Right lobe of liver (tissue), 6 donors: ENCODE data around the gene IRGC. TPM values are rescaled to one million over a fixed set of nuclear protein-coding genes. Genes with fewer than 3 reads are reported as not detected.

ENCODE experiments used
- ATAC-seq, 4 donors: fragments of 200-7000 bp; cut with Tn5 transposase; one replicate each; pipeline ENCODE4 v1.9.1; 2020; ENCODE audit warnings: mild to moderate bottlenecking in 4 of 4, moderate library complexity in 4 of 4
- DNase-seq, 3 donors: peaks; one replicate each; pipeline ENCODE4 v3.0.0-alpha.2; 2020
- H3K27ac ChIP-seq, 3 donors: fragments of 200-600 bp; one replicate each; pipeline ENCODE4 v1.8.0; 2022
- H3K27me3 ChIP-seq, 2 donors: fragments of 200-600 bp; one replicate each; pipeline ENCODE4 v1.8.0; 2022
- H3K36me3 ChIP-seq, 4 donors: fragments of 200-600 bp; sonication (generic) in 1 of 4; one replicate each; pipeline versions ENCODE4 v1.5.1 to v1.8.0; 2017 to 2022; ENCODE audit warnings: control low read depth in 1 of 4
- H3K4me1 ChIP-seq, 4 donors: fragments of 200-600 bp; sonication (generic) in 1 of 4; one replicate each; pipeline versions ENCODE4 v1.5.1 to v1.8.0; 2017 to 2022; ENCODE audit warnings: control low read depth in 1 of 4
- H3K4me3 ChIP-seq, 3 donors: fragments of 200-600 bp; one replicate each; pipeline ENCODE4 v1.8.0; 2022
- H3K9me3 ChIP-seq, 4 donors: fragments of 200-600 bp; sonication (generic) in 1 of 4; one replicate each; pipeline versions ENCODE4 v1.5.1 to v1.8.0; 2017 to 2022; ENCODE audit warnings: control low read depth in 1 of 4
- POLR2A ChIP-seq: fragments of 450-650 bp; IDR thresholded peaks from one replicate; pipeline ENCODE4 v1.6.1; 2017; ENCODE audit warnings: antibody characterized with exemption, mild to moderate bottlenecking
- WGBS: methylation state at CpG from one replicate; pipeline ENCODE4 v1.1.6; 2018; ENCODE audit warnings: low coverage, low lambda C conversion rate; ENCODE audit not compliant: insufficient coverage; ENCODE audit errors: missing lambda C conversion rate; 5-methylcytosine and 5-hydroxymethylcytosine counted together
- intact Hi-C, 2 donors: fragments of 100-400 bp; cut with DNase I; formaldehyde crosslinking; loops; one replicate each; pipeline versions ENCODE4 v1.11.2 to v1.14.1; 2022
- total RNA-seq, 6 experiments: library from RNA; depleted of rRNA in 2 of 6; stranded (reverse); fragments of >200 nt in 2 of 6; fragmentation: NEBNext Ultra II Directional in 3 of 6; extraction: Animal tissue kit (Norgen Biotek cat#: 25700) in 3 of 6; gene quantifications; one replicate each; pipeline versions ENCODE4 v1.1.0 to v1.2.4, GENCODE V29; 2016 to 2023
- TF ChIP-seq, protein P1 (sequence below), 4 donors: fragments of 200-600 bp in 3 of 4; fragments of 450-650 bp in 1 of 4; IDR thresholded peaks; one replicate each; pipeline versions ENCODE4 v1.5.1 to v1.8.0; 2016 to 2022; ENCODE audit warnings: antibody characterized with exemption in 4 of 4, mild to moderate bottlenecking in 2 of 4
- donor health status: DM: no; HTN: yes; CAD: no.
- donor health status: DM: no; HTN: no; CAD: no.
- donor health status: DM: no; HTN: no; CAD: no.
- donor health status: DM: no; HTN: yes; CAD: no.
- donor health status: DM: no; HTN: yes; CAD: no.

IRGC gene
- total RNA-seq, 6 experiments from 2014 or later: not detected

DNA sequence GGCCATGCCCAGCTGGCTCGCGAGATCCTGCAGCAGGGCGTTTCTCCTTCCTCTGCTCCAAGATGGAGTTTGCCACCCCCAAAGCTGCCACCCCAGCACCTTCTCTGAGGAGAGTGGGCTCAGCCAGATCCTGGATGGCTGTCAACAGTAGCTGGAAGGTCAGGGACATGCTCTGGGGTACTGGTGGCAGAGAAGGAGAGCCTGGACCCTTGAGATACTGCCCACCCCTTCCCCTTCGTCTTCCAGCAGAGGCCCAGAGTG is 11.6 kb downstream of the IRGC start:
- intact Hi-C loops: no loop called here
- no peak for DNase-seq
- ATAC-seq: no peak
- H3K9me3 ChIP-seq: no peaks in the 10 kb centered on the region
- no peaks in the 10 kb centered on the region for H3K27me3 ChIP-seq
- H3K4me1 ChIP-seq: no peaks in the 10 kb centered on the region
- H3K36me3 ChIP-seq: peaks cover 0 to 15% (median under 1%) of the 10 kb centered on the region in 4 donors
- 69% methylated on average over 3 of the region's 4 CpGs for WGBS
- H3K27ac ChIP-seq: no peak overlapping the region
- no peak overlapping the region for H3K4me3 ChIP-seq
- TF ChIP-seq POLR2A: no peak
- TF ChIP-seq, protein P1, sequence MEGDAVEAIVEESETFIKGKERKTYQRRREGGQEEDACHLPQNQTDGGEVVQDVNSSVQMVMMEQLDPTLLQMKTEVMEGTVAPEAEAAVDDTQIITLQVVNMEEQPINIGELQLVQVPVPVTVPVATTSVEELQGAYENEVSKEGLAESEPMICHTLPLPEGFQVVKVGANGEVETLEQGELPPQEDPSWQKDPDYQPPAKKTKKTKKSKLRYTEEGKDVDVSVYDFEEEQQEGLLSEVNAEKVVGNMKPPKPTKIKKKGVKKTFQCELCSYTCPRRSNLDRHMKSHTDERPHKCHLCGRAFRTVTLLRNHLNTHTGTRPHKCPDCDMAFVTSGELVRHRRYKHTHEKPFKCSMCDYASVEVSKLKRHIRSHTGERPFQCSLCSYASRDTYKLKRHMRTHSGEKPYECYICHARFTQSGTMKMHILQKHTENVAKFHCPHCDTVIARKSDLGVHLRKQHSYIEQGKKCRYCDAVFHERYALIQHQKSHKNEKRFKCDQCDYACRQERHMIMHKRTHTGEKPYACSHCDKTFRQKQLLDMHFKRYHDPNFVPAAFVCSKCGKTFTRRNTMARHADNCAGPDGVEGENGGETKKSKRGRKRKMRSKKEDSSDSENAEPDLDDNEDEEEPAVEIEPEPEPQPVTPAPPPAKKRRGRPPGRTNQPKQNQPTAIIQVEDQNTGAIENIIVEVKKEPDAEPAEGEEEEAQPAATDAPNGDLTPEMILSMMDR (IDR thresholded peaks at IDR 0.05): no peak

DNA sequence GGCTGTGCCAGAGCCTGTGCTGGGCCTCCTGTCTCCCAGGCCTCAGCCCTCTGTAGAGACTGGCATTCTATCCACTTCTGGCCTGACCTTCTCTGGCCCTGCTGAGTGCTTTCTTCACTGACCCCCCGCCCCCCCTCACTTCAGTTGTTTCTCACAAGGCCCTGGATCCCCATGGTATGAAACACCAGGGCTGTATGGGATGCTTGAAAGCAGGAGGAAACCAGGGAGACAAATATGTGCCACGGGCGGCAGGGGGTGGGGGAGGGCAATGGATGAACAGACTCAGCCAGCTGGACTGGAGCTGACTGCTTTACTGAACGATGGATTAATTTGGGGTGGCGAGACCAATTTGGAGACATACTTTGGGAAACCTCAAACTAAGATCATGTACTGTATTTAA is 14.0 kb downstream of the IRGC start:
- no peaks in the 10 kb centered on the region for H3K4me1 ChIP-seq
- TF ChIP-seq, protein P1 (IDR thresholded peaks at IDR 0.05): no peak
- TF ChIP-seq POLR2A: no peak
- intact Hi-C loops: no loop called here
- 100% methylated on average over 2 of the region's 5 CpGs for WGBS
- peaks cover 0 to 24% (median 2%) of the 10 kb centered on the region in 4 donors for H3K36me3 ChIP-seq
- no peak overlapping the region for H3K27ac ChIP-seq
- no peak for ATAC-seq
- no peak overlapping the region for H3K4me3 ChIP-seq
- no peaks in the 10 kb centered on the region for H3K27me3 ChIP-seq
- DNase-seq: no peak
- H3K9me3 ChIP-seq: no peaks in the 10 kb centered on the region

DNA sequence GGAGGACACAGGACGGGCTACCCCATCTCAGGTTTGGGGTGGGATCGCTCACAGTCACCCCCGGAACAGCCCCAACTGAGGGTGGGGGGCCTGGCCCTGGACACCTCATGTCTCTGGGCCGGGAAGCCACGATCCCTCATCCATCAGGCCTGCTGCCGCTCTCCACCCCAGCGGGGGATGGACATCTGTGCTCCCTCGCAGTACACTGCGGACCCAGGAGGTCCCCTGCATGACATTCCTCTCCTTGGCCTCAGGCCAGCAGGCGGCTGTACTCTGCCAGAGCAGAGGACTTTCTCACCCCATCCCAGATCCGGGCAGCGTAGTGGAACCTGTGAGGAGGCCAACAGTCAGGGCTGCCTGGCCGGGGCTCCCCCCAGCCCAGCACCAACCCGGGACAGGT is 15.5 kb downstream of the IRGC start:
- WGBS: no CpG with 5 or more reads among the region's 14 CpGs
- peaks cover 0 to 24% (median 2%) of the 10 kb centered on the region in 4 donors for H3K36me3 ChIP-seq
- no peaks in the 10 kb centered on the region for H3K27me3 ChIP-seq
- TF ChIP-seq, protein P1 (IDR thresholded peaks at IDR 0.05): no peak
- TF ChIP-seq POLR2A: no peak
- intact Hi-C loops: no loop called here
- H3K4me1 ChIP-seq: no peaks in the 10 kb centered on the region
- ATAC-seq: peak in 1 of 4 donors; percentile 11
- DNase-seq: no peak
- H3K27ac ChIP-seq: no peak overlapping the region
- no peaks in the 10 kb centered on the region for H3K9me3 ChIP-seq
- H3K4me3 ChIP-seq: no peak overlapping the region

DNA sequence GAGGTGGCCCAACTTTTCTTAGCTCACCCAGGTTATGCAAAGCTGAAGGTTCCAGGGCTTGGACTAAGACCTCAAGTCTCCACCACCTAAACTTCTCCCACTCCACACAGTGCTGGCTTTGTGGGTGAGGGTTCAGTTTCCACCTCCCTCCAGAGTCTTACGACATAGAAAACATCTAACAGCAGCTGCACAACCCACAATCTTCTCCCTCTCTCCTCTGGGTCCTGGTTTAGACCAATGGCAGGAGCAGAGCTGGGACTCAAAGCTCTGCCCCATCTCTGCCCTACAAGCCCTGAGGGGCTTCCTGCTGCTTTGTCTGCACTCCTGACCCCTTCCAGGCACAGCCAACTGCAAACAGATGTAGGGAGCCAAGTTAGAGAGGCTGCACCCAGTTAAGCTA is 16.0 kb downstream of the IRGC start:
- TF ChIP-seq POLR2A: no peak
- TF ChIP-seq, protein P1 (IDR thresholded peaks at IDR 0.05): no peak
- Histone ChIP-seq H3K4me3 (no peak overlapping the region), H3K36me3 (peaks cover 0 to 24% (median 4%) of the 10 kb centered on the region in 4 donors), H3K9me3 (no peaks in the 10 kb centered on the region), H3K27me3 (no peaks in the 10 kb centered on the region), H3K27ac (no peak overlapping the region), H3K4me1 (no peaks in the 10 kb centered on the region)
- DNase-seq (no peak), ATAC-seq (no peak)
- intact Hi-C loops: no loop called here
- WGBS: no CpG with 5 or more reads among the region's 1 CpG

DNA sequence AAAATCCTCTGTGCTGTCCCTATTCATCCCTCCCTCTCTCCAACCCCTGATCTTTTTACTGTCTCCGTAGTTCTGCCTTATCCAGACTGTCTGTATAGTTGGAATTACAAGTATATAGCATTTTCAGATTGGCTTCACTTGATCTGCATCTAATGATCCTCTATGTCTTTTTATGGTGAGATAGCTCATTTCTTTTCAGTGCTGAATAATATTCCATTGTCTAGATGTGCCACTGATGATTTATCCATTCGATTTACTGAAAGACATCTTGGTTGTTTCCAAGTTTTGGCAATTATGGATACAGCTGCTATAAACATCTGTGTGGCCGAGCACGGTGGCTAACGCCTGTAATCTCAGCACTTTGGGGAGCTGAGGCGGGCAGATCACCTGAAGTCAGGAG is 19.1 kb downstream of the IRGC start:
- peaks cover 0 to 45% (median 8%) of the 10 kb centered on the region in 4 donors for H3K36me3 ChIP-seq
- ATAC-seq: no peak
- WGBS: 98% methylated on average over 6 of the region's 6 CpGs
- no peak overlapping the region for H3K4me3 ChIP-seq
- no peak for DNase-seq
- no peaks in the 10 kb centered on the region for H3K4me1 ChIP-seq
- no peak overlapping the region for H3K27ac ChIP-seq
- no peaks in the 10 kb centered on the region for H3K27me3 ChIP-seq
- no peak for TF ChIP-seq POLR2A
- intact Hi-C loops: no loop called here
- no peaks in the 10 kb centered on the region for H3K9me3 ChIP-seq
